Vagina (tissue), 2 donors: Measurements from ENCODE around the gene USP53.

Source experiments
- POLR2A ChIP-seq, 2 donors: fragments of 450-650 bp; IDR thresholded peaks; one replicate each; pipeline ENCODE4 v1.6.1; 2017; ENCODE audit warnings: antibody characterized with exemption in 2 of 2, mild to moderate bottlenecking in 2 of 2, moderate library complexity in 2 of 2
- POLR2AphosphoS5 ChIP-seq, 2 donors: sonication (generic); formaldehyde crosslinking; IDR thresholded peaks; one replicate each; pipeline ENCODE4 v1.9.0; 2017; ENCODE audit warnings: antibody characterized with exemption in 2 of 2, mild to moderate bottlenecking in 2 of 2, low read depth in 1 of 2; ENCODE audit not compliant: insufficient read depth in 1 of 2
- TF ChIP-seq, protein P1 (sequence below), 3 experiments: fragments of 450-650 bp in 2 of 3; fragments of 200-600 bp in 1 of 3; sonication (generic) in 1 of 3; IDR thresholded peaks; one replicate each; pipeline ENCODE4 v1.5.1; 2017 to 2019; ENCODE audit warnings: antibody characterized with exemption in 3 of 3, mild to moderate bottlenecking in 2 of 3, moderate library complexity in 2 of 3

DNA sequence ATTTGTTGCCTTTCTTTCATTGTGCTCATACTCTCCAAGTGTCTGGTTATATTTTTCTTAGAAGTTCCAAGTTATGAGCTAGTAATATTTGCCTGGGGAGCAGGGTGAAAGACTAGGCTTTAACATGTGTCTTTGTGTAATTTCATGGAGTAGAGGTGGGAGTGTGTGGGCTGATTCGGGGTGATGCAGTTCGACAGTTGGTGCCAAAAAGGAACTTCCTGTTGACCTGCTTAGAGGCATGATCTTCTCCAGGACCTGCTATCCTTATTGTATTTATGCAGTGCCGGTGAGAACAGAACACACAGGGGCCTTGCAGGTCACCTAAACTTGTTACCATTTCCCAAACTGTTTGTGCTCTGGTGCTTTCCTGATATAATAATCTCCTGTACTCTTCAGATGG lies 21.2 kb downstream of the USP53 start:
- TF ChIP-seq, protein P1, sequence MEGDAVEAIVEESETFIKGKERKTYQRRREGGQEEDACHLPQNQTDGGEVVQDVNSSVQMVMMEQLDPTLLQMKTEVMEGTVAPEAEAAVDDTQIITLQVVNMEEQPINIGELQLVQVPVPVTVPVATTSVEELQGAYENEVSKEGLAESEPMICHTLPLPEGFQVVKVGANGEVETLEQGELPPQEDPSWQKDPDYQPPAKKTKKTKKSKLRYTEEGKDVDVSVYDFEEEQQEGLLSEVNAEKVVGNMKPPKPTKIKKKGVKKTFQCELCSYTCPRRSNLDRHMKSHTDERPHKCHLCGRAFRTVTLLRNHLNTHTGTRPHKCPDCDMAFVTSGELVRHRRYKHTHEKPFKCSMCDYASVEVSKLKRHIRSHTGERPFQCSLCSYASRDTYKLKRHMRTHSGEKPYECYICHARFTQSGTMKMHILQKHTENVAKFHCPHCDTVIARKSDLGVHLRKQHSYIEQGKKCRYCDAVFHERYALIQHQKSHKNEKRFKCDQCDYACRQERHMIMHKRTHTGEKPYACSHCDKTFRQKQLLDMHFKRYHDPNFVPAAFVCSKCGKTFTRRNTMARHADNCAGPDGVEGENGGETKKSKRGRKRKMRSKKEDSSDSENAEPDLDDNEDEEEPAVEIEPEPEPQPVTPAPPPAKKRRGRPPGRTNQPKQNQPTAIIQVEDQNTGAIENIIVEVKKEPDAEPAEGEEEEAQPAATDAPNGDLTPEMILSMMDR (IDR thresholded peaks at IDR 0.05), result no peak
- TF ChIP-seq POLR2AphosphoS5 (IDR thresholded peaks at IDR 0.05; ENCODE audit: insufficient read depth in 1 of 2, low read depth in 1 of 2) (no peak), POLR2A (IDR thresholded peaks at IDR 0.05) (no peak)
